GM20431 (cell line): Measurements from ENCODE around the gene DEFB132.
"Not testable (repeated sequence)": the region's sequence is repeated elsewhere in the genome, so short reads cannot be mapped to it uniquely, and the experiment has no call there.

Experiments used
- in situ Hi-C: fragments of 300-500 bp; cut with MseI, MboI; formaldehyde crosslinking; loops from one replicate; pipeline ENCODE4 v1.15.0; 2020; ENCODE audit warnings: low sequenced_read_pairs; ENCODE audit not compliant: unreplicated experiment

Gene DEFB132, protein sequence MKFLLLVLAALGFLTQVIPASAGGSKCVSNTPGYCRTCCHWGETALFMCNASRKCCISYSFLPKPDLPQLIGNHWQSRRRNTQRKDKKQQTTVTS

DNA sequence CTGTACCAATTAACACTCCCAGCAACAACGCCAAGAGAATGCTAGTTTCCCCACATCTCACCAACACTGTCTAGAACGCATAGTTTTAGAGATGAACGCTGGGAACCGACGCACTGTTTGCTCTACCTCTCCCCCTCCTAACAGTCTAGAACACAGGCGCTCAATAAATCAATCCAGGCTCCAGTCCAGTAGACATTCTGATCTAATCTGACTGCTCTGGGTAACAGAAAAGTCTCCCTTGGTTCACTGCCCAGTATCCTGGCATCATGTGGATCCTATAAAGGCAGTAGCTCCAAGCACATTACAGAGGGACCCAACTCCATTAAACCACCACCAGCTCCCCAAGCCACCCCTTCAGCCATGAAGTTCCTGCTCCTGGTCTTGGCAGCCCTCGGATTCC lies at the start of gene DEFB132:
Gene DEFB132, plus strand, starts transcription at position 306 of the 400 bp plus-strand sequence. Its CDS starts 55 bp downstream, at position 361.
- in situ Hi-C loops = no loop called here

DNA sequence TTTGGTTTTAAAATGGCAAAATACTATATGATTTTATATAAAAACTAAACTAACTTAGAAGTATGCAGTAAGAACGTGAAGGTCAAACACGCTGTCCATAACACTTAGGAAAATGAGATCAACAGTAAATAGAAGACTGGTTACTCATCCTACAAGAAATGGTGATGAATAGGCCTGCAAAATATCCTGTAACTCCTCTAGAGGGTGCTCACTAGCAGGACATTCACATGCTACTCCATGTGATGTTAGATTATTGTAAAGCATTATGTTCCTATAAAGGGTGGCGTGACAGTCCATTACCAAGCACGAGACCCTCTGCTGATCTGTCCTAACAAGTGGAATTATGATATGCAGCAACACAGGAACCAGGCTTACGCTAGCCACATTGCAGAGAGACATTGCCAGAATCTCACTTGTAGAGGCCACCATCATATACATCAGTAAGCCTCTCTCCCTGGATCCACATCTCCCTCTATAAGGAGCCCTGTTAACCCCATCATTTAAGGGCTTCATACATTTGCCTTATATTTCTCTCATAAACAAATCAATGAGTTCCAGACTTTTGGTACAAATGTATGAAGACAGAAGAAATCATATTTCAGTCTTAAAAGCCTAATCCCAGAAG lies 48.5 kb upstream of the DEFB132 start:
- in situ Hi-C loops = no loop called here

DNA sequence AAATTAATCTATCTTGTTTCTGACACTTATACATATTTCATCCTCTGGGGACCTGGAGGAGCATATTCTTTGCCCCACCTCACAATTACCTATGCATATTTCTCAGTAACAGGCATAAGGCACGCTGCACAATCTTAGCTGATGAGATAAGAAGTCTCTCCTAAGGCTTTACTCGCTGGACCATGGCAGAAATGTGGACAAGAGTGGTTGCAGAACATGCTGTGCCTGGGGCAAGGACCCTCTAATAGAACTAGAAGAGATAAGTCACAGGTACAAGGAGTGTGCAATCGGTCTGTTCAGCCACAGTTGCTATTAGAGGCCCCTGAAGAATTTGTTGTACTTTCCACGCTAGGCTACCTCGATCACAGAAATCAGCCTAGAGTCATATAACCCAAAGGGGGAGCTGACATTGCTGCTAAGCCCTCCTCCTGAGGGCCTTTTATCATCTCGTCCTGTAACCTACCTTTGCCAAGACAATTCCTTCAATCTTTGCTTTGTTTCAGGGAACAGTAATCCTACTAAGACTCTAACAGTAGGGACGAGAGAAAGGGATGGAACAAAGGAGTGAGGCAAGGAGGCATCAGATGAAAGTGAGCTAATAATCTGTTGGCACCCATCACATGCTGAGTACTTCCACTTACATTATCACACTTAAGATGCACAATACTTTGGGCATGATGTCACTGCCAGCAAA lies 46.6 kb upstream of the DEFB132 start:
- in situ Hi-C loops = no loop called here

DNA sequence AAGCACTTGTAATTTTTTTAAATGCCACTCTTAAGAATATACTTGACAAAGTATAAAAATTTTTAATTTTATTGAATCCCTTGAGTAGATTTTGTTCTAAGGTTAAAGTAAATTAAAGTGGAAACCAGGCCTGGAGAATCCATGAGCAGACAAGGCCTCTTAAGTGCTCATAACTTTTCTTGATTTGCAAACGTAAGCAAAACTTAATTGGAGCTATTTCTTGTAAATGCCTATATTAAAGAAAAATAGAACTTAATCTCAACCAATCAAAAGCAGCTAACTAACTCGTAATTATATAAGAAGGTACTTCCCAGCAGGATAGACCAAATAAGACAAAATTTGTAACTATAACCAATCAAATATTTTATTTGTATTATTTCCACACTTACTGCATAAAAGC lies 43.1 kb upstream of the DEFB132 start:
- in situ Hi-C loops = no loop called here

DNA sequence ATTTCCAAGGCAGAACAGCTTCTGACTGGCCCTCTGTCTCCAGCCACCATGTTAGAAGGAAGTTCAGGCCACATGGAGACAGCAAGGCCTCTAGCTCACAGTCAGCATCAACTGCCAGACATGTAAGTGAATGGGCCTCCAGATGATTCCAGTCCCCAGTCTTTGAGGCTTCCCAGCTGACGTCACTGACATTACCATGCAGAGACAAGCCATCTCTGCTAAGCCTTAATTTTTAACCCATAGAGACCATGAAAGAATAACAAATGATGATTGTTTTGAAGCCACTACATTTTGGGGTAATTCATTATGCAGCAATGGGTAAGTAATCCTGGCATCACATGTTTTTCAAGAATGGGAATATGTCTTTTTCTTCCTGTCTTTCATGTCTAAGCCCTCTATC lies 41.7 kb upstream of the DEFB132 start:
- in situ Hi-C loops = no loop called here

DNA sequence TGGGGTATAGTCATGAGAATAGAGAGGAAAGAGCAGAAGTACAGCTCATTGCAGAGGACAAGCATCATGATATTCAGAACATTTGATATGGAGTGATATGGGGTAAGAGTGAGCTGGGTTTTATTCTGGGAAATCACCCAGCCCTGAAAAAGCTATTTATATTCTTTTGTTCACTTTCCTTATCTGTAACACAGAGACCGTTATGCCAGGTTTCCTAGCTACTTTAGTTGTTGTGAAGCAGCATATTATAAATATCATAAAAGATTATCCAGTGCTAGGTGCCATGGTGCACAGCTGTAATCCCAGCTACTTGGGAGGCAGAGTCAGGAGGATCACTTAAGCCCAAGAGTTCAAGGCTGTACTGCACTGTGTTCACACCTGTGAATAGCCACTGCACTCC lies 40.3 kb upstream of the DEFB132 start:
- in situ Hi-C loops = no loop called here

DNA sequence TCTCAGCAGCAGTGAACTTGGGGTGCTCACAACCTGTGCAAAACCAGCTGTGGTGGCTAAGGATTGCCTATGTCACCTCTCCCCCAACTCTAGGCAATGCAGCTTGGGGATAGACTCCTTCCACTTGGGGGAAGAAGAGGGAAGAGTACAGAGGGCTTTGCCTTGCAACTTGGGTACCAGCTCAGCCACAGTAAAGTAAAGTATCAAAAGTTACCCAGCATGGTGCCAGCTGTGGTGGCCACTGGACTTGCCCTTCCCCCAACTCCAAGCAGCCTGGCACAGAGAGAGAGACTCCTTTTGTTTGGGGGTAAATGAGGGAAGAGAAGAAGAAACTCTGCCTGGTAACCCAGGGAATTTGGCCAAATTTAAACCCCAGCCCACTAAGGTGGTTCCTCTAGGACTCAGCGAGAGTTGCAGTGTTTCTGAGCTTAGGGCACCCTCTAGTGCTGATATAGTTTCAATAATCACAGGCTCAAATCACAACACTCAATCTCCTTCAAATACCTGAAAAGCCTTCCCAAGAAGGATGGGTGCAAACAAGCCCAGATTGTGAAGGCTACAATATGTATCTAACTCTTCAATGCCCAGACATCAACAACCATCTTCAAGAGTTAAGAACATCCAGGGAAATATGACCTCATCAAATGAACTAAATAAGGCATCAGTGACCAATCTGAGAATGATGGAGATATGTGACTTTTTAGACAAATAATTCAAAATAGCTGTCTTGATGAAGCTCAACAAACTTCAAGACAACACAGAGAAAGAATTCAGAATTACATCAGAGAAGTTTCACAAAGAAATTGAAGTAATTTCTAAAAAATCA lies 38.0 kb upstream of the DEFB132 start:
- in situ Hi-C loops = no loop called here

DNA sequence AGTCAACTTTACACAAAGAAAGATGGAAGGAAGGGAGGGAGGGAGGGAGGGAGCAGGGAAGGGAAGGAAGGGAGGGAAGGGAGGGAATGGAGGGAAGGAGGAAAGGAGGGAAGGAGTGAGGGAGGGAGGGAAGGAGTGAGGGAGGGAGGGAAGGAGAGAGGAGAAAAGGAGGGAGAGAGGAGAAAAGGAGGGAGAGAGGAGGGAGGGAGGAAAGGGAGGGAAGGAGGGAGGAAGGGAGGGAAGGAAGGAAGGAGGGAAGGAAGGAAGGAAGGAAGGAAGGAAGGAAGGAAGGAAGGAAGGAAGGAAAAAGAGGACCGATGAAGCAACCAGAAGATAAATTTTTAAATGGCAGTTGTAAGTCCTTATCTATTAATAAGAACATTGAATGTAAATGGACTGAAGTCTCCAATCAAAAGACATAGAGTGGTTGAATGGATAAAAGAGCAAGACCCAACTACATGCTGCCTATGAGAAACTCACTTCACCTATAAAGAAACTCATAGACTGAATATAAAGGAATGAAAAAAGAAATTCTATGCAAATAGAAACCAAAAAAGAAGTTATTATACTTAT lies 36.2 kb upstream of the DEFB132 start:
- in situ Hi-C loops = no loop called here

DNA sequence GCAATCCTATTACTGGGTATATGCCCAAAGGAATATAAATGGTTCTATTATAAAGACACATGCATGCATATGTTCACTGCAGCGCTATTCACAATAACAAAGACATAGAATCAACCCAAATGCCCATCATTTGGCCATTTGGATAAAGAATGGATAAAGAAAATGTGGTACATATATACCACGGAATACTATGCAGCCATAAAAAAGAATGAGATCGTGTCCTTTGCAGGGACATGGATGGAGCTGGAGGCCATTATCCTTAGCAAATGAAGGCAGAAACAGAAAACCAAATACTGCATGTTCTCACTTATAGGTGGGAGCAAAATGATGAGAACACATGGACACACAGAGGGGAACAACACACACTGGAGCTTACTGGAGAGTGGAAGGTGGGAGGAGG lies 31.6 kb upstream of the DEFB132 start:
- in situ Hi-C loops = not testable (repeated sequence)

DNA sequence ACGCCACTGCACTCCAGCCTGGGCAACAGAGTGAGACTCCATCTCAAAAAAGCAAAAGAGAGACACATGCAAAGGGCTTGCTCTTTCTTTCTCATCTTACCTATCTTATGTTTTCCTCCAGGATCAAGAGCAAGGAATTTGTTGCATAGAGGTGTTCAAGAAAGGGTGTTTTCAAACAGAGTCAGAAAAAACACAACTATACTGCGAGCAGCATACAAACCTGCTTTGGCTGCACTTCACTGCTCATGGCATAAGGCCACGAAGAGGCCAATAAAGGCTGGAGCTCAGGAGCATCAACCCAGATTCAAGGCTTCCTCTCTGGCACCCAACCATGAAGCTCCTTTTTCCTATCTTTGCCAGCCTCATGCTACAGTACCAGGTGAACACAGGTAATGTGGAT lies 30.6 kb upstream of the DEFB132 start, which contains the start of gene DEFB129:
Gene DEFB129, plus strand, starts transcription at position 301 of the 400 bp plus-strand sequence. Its CDS starts 31 bp downstream, at position 332.
- in situ Hi-C loops = no loop called here

DNA sequence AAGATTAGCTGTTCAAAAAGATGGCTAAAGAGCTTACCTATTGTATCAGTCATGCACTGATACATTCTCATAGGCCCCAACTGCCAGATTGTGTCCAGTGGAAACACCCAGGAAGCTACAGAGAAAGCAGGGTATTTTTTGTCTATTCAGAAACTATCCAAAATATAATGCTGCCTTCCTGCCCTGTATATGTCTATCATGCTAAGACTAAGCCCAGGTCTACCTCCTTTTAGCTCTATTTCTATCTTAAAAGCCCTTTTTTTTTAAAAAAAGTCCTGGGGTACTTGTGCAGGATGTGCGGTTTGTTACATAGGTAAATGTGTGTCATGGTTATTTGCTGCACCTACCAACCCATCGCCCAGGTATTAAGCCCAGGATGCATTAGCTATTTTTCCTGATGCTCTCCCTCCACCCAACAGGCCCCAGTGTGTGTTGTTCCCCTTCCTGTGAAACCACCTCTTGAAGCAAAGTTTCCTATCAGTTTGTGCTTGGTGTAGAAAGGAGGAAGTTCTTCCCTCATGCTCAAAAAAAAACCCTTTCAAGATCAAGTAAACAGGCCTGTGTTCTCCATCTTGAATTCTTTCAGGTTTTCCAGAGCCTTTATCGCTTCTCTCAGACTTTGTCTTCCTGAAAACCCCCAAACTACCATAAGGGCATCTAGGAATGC lies 30.0 kb upstream of the DEFB132 start:
- in situ Hi-C loops = no loop called here

DNA sequence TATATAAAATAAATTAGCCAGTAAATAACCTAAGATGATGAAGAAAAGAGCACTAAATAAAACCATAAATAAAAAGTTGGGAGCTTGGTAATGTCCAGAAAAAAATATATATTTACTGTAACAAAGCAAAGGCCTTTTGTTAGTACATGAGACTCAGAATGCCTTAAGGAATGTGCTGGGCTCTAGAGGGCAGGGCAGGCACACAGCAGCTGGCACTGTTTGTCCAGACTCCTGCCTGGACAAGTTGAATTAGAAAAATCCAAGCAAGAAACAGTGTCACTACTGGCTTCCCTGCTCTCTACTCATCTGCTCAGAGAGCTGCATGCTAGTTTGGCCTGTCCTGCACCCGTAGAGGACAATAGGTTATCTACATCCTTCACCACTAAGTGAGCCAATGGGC lies 21.6 kb upstream of the DEFB132 start:
- in situ Hi-C loops = no loop called here

DNA sequence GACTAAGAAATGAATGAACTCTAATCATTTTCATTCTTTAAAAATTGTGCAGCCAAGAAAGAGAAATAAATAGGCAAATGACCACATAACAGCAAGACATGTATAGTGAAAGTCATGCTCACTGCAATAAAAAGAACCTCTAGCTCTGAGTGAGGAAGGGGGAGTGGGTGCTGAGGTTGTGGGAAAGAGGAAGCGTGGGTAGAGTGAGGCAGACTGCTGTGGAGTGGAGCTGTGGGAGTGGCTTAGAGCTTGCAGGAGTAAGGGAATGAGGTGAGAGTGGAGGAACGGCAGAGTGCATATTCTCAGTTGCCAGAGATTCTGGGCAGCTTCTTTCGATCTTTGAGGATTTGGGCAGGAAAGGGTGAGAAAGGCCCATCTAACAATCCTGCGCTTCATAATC lies 20.0 kb upstream of the DEFB132 start:
- in situ Hi-C loops = no loop called here

DNA sequence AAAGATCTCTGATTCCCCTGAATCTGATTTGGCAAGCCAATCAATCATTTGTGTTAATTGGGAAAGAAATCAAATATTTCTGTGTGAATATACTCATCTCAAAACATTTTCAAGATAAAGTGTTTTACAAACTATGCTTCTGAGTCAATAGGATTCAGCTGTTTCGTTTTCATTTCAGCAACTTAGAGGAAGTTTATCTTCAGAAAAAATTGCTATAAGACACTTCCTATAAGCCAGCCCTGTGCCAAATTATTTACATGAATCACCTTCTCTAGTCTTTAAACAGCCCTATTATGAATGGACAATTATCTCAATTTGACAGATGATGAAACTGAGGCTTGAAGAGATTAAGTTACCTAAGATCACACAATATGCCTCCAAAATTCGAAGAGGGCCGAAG lies 19.6 kb upstream of the DEFB132 start:
- in situ Hi-C loops = no loop called here

DNA sequence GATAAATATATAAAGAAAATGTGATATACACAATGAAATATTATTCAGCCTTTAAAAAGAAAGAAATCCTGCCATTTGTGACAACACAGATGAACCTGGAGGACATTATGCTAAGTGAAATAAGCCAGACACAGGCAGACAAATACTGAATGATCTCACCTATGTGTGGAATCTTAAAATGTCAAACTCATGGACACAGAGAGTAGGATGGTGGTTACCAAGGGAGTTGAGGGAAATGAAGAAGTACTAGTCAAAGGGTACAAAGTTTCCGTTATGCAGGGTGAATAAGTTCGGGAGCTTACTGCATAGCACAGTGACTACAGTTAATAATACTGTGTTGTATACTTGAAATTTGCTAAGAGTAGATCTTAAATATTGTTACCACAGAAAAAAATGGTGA lies 14.6 kb upstream of the DEFB132 start:
- in situ Hi-C loops = no loop called here

DNA sequence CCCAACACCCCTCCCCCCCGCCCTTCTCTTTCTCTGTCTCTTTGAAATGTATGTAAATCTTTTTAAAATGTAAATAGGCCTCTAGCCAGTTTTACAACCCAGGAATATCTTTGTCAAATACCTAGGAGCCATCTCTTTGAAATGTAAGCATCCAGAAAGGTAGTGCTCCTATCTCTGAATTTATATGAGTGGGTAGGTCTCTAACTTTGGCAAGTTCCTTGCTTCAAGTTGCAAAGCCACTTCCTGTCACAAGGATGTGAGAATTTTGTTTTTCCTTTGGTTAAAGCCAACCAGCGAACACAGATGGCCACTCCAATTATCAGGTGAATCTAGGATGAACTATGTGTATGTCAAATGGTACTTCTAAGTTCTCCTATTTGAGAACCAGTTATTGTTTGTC lies 6.2 kb upstream of the DEFB132 start:
- in situ Hi-C loops = no loop called here

DNA sequence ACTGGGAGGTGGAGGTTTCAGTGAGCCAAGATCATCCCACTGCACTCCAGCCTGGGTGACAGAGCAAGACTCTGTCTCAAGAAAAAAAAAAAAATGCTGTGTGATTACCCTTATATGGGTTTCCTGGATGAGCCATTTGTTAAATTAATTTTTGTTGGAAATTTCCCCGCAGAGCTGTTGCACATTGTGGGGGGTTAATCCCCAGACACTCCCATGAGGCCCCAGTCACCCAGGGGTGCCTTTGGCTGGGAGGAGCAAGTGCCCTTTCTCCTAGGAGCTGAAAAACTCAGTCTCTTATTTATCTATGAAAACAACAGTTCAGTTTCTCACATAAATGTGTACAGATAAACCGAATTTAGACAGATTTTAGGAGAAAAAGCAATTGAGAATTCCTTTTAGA lies 4.7 kb upstream of the DEFB132 start:
- in situ Hi-C loops = no loop called here

DNA sequence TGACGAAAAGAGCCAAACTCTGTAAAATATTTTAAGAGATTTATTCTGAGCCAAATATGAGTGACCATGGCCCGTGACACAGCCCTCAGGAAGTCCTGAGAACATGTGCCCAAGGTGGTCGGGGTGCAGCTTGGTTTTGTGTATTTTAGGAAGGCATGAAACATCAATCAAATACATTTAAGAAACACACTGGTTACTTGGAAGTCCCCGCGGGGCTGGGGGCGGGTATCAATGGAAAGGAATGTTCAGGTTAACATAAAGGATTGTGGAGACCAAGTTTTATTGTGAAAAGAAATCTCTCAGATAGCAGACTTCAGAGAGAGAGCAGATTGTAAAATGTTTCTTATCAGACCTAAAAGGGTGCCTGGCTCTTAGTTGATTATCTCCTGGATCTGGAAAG lies 4.1 kb upstream of the DEFB132 start:
- in situ Hi-C loops = not testable (repeated sequence)

DNA sequence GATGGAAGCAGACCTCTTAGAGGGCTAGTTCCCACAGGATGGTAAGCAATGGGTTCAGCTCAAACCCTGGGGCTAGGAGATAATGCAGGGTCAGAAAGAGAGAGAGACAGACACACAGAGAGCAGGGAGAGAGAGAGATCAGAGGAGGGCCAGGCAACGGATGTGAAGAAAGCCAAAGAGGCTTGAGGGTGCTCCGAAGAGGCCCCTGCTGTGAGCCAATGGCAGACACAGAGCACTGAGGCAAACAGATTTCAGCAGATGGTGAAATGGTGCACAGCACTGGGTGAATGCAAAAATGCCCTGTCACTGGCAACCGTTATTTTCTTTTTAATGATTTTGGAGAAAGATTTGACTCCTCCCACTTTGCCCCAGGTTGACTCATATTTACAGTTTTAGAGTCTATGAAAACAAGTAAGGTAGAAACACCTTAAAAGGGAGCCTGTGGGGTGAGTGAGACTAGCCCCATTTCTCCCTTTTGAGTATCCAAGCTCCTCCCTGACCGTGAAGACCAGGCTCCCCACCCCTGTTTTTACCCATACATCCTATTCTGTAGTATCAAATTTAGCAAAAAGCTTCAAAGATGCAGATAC lies 840 bp downstream of the DEFB132 start:
- in situ Hi-C loops = no loop called here

DNA sequence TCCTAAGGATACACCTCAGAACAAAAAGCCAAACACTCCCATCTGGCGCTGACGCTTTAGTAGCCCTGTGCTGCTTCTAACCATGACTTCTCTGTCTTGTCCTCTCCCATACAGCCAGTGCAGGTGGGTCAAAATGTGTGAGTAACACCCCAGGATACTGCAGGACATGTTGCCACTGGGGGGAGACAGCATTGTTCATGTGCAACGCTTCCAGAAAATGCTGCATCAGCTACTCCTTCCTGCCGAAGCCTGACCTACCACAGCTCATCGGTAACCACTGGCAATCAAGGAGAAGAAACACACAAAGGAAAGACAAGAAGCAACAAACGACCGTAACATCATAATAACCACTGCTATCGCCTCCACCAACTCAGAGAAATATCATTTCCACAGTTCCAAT lies 1.4 kb downstream of the DEFB132 start:
- in situ Hi-C loops = no loop called here
